ENCODE results near the gene GTF3C1.
"Not testable (repeated sequence)": the region's sequence is repeated elsewhere in the genome, so short reads cannot be mapped to it uniquely, and the experiment has no call there.

GTF3C1 gene

DNA sequence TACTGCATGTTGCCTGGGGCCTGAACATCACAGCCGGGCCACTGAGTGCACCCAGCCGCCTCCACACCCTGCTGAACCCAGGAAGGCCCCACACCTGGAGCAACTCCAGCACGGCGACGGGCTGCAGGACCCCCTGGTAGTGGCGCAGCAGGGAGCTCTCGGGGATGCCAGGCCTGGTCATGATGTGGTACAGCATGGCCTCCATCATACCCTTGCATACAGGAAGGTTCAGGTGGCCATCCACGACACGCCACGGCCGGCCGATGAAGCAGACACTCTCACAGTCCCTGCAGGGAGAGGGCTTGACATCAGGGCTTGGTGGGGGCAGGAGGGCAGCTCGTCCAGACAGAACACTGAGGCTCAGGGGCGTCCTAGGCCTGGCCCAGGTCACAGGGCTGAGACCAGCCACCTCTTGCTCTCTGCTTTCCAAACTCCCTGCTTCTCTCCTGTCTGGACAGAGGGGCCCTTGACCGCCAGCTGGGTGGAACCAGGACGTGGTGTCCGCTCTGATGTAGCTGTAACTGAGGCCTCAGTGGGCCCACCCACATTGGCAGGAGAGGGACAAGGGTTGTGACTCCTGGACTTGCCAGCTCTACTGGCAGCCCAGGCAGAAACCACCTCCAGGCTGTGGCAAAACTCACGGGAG is 87.4 kb downstream of the GTF3C1 start:
- DNase-seq: no peak

DNA sequence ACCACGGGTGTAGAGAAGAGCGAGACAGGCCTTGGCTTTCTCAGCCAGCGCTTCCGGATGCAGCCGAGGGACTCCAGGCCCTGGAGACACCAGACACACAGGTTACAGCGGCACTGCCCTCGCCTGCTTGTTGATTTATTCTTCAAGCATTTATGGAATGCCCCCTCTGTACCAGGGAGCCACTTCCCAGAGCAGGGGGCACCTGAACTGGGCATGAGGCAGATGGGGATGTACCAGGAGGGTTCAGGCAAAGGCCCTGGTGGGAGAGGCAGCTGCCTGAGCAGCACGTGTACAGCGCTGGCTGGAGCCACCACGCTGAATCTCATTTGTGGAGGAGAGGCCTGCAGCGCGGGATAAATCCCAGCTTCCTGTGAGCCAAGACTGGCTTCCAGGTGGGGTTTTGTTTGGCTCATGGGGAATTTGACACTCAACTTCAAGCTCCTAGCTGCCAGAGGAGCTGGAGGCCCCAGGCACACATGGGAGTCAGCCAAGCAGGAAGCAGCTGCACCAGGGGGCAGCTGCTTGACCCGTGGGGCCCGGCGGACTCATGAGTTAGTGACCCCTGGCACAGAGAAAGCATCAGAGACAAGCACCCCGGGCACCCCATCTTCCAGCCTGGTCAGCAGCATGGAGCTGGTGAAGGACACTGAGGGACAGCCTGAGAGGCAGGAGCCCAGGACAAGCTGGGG is 88.1 kb downstream of the GTF3C1 start:
- DNase-seq: no peak

DNA sequence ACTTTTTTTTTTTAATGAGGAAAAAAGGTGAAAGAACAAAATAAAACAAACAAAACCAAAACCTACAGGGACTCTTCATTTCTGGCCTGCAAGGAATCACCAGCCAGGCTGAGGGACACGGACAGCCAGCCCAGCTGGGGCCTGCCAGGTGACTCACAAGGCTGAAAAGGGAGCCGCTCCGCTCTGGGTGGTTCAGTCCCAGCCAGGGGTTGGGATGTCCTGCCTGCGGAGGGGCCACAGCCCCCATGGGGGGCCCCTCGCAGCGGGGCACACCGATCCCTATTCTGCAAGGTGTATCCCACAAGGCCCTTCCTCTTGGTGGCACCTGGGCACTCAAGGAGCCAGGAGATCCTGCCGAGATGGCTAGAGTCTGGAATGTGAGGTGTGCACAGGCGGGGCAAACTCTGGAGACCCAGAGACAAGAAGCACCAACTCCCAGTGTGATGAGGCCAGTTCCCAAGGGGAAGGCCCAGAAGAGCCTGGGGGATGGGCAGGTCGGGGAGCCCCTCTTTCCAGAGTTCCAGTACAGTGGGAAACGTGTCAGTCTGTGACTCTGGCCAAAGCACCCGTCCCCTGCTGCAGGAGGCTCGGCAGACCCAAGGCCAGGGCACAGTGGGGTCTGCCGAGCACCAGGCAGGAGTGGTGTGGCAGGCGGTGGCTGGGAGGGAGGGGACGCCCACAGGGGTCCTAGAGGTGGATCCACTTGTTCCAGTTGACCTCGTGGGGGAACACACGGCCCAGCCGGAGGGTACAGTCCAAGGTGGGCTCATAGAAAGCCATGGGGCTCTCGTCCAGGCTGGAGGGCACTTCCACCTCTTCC is 88.8 kb downstream of the GTF3C1 start:
- no peak for DNase-seq

DNA sequence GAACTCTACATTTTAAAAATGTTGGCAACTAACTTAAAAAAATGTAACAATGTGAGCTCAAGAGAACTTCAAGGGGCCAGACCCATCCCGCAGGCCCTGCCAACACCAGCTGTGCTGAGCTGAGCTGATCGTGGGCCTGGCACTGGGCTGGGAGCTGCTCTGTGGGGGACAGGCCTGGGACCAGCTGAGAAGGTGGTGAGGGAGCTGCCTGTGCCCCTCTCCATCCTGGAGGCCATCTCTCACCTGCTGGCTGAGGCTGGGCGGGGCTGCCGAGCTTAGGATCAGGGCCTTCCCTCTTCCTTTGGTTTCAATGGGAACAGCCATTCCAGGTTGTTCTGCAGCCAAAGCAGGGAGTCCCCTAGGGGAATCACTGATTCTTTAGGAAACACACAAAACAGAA is 89.5 kb downstream of the GTF3C1 start:
- DNase-seq: no peak

DNA sequence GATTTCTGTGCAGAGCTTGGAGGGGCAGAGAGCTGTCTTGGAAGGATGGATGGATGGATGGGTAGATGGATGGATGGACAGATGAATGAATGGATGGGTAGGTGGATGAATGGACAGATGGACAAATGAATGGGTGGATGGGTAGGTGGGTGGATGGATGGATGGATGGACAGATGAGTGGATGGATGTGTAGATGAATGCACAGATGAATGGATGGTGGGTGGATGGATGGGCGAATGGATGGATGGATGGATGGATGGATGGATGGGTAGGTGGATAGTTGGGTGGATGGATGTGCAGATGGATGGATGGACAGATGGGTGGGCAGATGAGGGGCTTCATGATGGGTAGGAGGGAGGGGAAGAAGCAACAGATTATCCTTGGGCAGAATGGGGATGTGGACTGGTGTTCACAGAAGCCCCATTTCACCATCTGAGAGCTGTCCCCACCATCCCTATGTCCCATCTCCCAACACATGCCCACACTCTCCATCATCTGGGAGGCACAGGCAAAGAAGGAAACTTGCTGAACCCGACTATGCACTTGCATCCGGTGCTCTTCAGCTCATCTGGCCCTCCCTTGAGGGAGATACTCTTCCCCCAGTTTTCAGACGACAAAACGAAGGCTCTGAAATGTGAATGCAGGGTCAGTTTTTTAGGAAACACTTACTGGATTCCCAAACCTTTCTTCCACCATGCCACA is 90.6 kb downstream of the GTF3C1 start:
- no peak for DNase-seq

DNA sequence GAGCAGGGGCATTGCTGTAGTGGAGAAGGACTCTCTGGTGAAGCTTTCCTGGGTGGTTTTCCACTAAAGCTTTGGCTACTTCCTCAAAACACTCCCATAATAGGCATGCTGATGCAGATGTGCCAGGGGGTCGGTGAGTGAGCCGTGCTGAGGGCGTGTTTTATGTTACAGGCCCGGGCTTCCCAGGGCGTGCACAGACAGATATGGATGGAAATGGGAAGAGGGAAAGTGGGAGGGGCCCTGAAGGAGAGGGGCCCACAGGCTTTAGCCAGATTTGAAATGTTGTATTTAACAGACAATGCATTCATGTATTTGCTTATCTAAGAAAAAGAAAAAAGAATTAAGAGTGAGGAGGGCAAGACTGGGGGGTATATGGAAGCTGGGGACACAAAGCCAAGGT is 91.5 kb downstream of the GTF3C1 start:
- DNase-seq: no peak

DNA sequence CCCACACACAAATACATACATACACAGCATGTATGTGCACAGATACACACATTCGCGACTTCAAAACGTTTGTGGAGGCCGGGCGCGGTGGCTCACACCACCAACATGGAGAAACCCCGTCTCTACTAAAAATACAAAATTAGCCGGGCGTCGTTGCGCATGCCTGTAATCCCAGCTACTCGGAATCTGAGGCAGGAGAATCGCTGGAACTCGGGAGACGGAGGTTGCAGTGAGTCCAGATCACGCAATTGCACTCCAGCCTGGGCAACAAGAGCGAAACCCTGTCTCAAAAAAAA is 92.2 kb downstream of the GTF3C1 start:
- not testable (repeated sequence) for DNase-seq

DNA sequence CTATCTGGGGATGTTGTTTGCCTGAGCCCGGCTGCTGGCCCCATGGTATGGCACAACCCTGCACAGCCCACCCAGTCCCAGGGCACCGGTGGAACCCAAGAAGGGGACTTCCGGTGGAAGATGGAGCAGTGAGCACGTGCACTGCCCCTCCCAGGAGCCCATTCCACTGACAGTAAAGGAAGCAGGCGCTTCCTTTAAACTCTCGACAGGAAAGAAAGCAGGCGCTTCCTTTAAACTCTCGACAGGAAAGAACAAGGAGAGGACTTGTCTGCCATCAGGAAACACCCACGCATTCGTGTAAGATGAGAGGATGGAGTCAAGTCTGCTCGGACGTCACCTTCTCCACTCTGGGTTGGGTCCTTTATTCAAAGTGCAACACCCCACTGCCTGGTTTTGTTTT is 94.0 kb downstream of the GTF3C1 start:
- DNase-seq: peak; percentile 40

DNA sequence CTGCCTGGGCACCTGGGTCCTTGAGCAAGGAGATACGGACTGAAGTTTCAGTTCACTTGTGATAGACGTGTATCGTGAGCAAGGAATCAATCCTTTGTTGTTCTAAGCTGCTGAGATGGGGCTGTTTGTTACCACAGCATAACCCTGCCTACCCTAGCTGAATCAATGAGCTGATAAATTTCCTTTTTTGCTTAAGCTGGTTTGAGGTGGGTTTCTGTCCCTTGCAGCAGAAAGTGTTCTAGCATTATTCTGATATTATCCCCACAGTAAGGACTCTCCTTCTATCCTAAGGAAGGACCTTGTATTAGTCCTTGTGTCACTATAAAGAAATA is 96.3 kb downstream of the GTF3C1 start:
- no peak for DNase-seq

DNA sequence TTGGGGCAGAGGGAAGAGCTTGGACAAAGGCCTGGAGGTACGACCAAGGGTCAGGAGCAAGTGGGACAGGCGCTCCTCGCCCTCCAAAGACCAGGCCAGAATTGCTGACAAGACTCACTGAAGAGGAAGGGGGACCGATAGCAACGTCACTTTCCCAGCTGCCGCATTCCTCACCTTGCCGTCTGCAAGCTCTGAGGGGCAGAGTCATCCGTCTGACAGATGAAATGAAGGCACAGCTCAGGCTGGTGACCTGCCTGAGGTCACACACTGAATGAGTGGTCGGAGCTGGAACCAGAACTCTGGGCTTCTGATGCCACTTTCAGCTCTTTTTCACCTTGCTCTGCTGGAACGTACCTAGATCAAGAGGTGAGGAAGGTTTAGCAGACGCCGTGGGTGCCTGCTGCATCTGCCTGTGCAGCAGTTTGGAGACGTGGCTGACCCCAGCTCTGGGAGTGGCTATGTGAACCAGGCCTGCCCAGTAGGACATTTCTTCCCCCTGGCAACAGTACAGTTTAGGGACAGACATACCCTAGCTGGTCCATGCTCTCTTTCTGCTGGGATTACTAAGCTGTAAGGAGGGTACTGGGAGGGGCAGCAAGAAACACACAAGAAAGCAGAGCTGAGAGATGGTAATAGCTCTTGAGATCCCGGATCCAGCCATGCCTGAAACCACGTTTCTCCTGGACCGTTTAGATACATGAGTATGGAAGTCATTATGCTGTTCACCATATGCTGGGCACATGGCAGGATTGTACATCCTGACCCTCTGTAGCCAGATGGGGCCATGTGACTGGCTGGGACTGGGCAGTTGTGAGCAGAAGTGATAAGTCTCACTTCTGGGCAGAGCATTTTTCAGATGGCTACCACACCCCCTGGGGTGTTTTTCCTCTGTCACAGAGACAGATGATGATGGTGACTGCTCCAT is 96.9 kb downstream of the GTF3C1 start:
- no peak for DNase-seq

DNA sequence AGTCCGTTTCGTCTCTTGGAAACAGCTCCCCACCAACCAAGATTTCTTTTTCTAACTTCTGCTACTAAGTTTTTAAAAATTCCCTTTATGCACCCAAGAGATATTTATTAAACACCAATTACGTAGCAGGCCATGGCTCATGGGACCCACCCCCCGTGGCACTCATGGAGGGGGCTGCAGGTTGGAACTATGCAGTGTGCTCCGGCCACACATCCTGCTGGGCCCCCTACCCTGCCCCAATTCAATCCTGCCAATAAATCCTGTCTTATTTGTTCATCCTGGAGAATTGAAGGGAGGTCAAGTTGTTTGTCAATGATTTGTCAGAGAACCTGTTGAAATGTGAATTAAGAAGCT is 99.5 kb downstream of the GTF3C1 start:
- DNase-seq: no peak

DNA sequence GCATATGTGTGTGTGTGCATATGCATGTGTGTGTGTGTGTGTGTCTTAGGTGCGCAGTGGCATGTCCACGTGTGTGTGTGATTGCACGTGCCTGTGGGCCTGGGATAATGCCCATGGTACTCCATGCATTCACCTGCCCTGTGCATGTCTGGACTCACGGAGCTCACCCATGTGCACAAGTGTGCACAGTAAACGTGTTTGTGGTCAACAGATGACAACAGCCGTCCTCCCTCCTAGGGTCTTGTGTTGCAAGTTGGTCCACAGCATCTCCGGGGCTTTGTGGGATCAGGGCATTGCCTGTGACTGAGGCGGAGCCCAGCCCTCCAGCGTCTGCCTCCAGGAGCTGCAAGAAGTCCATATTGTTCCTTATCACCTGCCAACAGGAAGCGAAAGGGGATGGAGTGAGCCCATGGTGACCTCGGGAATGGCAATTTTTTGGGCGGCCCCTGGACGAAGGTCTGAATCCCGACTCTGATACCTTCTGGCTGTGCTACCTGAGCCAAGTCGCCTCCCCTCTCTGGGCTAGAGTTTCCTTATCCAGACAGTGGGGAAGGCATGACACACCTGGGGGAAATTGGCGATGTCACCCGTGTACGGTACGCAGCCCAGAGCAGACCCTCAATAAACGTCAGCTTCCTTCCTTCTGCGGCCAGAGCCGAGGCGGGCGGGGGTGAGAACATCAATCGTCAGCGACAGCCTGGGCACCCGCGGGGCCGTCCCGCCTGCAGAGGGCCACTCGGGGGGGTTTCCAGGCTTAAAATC is 100.1 kb downstream of the GTF3C1 start:
- DNase-seq: peak; percentile 69

DNA sequence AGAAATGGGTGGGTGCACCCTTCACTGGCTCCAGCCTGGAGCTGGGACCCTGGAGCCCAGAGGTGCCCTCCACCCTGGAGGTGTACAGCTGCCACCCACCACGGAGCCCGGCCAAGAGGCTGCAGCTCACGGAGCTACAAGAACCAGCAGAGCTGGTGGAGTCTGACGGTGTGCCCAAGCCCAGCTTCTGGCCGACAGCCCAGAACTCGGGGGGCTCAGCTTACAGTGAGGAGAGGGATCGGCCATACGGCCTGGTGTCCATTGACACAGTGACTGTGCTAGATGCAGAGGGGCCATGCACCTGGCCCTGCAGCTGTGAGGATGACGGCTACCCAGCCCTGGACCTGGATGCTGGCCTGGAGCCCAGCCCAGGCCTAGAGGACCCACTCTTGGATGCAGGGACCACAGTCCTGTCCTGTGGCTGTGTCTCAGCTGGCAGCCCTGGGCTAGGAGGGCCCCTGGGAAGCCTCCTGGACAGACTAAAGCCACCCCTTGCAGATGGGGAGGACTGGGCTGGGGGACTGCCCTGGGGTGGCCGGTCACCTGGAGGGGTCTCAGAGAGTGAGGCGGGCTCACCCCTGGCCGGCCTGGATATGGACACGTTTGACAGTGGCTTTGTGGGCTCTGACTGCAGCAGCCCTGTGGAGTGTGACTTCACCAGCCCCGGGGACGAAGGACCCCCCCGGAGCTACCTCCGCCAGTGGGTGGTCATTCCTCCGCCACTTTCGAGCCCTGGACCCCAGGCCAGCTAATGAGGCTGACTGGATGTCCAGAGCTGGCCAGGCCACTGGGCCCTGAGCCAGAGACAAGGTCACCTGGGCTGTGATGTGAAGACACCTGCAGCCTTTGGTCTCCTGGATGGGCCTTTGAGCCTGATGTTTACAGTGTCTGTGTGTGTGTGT is 100.9 kb downstream of the GTF3C1 start:
- no peak for DNase-seq

DNA sequence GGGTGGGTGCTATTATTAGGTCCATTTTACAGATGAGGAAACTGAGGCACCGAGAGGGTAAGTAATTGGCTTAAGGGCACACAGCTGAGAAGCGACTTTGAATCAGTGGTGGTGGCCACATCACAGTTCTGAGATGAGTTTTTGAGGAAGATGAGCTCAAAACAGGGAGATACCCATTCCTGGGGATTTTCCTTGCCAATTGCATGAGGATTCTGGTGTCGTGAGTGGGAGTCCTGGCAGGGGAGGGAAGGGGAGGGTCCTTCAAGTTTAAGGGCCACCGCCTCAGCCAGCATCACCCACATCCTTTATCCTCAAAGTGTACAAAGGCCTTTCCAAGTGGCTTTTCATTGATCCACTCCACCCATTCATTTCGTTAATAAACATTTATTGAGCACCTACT is 102.4 kb downstream of the GTF3C1 start:
- no peak for DNase-seq

DNA sequence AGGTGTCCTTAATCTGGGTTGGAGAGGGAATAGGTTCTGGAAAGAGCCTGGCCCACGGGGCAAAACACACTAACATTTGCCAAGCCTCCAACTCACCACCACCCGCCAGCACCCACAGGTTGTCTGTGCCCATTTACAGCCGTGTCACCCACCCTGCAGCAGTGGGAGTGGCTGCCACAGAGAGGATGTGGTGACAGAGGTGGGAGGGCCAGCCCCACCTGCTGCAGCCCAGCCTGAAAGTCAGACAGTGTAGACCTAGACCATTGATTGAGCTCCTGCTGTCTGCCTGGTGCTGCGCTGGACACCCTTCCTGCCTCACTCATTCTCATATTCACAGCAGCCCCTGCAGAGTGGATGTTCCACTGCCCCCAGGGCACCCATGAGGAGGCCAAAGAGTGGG is 103.0 kb downstream of the GTF3C1 start:
- DNase-seq: peak; percentile 51

DNA sequence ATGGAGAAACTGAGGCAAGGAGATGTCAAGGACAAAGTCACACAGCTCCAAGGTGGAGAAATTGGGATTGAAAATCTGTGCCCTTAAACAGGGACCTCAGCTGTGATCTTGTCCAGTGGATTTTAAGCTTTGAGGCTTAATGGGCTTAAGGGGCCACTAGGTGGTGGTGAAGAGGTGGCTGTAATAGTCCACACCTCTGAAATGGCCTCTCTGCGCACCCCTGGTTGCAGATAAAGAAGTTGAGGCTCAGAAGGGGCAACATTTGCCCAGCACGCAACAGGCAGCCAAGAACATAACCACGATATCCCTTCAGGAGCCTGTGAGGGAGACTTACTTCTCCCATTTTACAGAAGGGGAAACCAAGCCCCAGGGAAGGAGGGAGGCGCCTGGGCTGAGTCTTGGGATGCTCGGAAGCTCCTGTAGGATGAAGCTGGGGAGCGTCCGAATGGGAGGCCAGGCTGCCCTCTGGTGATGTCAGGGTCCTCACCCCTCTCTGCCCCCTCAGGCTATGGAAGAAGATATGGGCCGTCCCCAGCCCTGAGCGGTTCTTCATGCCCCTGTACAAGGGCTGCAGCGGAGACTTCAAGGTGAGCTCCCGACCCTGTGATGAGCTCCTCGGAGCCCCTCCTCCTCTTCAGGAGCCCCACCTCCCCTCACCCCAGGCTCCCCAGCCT is 104.1 kb downstream of the GTF3C1 start:
- DNase-seq: no peak

DNA sequence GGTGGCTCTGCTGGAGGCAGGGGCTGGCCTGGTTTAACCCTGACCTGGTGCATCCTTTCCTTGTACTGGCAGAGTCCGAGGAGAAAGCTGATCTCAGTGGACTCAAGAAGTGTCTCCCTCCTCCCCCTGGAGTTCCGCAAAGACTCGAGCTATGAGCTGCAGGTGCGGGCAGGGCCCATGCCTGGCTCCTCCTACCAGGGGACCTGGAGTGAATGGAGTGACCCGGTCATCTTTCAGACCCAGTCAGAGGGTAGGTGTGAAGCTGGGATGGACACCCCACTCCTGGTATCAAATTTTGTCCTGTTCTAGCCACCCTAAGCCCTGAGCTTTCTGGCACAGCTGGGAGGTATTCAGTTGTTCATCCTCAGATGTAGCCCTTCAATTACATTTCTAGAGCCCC is 105.2 kb downstream of the GTF3C1 start:
- no peak for DNase-seq

DNA sequence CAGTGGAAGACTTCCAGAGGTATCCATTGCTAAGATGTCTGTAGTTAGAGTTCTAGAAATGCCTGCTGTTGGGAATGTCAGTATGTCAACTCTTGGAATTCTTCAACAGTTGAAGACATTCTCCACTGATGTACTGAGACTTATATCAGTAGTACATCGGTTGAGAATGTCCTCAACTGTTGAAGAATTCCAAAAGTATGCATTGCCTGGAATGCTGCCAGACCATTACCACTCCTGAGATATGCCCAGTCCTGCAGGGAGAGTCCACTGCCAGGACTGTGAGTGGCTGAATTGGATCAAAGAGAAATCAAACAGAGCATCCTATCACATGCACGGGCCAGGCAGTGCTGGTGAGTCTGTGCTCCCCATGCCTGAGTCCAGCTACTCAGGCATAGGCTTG is 105.7 kb downstream of the GTF3C1 start:
- no peak for DNase-seq

DNA sequence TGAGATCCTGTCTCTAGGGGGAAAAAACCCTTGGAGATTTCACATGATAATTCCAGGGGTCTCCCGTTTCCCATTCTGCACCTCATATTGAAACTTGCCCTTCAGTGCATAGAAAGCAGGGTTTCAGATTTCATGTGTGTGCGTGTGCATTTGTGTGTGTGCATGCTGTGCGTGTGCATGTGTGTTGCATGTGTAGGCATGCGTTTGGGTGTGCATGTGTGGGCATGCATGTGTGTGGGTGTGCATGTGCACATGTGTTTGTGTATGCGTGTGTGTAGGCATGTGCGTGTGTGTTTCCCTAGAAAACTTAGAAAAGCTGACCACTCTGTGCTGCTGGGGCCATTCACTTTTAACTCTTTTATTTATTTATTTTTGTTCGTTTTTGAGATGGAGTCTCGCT is 107.7 kb downstream of the GTF3C1 start:
- no peak for DNase-seq

DNA sequence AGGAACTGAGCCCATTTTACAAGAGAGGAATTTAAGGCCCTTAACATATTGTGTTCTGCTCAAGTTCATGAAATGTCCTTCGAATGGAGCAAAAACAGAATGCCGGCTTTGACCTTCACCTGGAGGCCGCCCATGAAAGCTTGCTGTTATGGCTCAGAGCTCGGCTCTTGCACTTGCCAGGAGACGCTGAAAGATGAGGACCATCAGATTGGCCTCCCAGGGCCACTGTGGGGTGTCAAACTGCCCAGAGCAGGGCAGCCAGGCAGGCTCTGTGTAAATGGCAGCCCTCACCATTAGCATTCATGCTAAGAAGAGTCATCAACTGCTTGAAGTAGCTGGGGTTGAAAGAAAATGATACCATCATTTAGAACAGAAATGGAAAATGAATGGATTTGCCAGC is 108.4 kb downstream of the GTF3C1 start:
- no peak for DNase-seq
